ENCODE measurements around the gene ZMYM5. TPM values are rescaled to one million over a fixed set of nuclear protein-coding genes. Genes with fewer than 3 reads are reported as not detected.
"Not testable (repeated sequence)": the region's sequence is repeated elsewhere in the genome, so short reads cannot be mapped to it uniquely, and the experiment has no call there.

The ZMYM5 gene
- total RNA-seq, 4 donors from 2014 or later = 14.4 to 24.0 (median 19.3) TPM

GRCh38 chr13:19862481-19863313, 752 bp downstream of the ZMYM5 start:
- Histone ChIP-seq H3K36me3 (peaks cover 0 to 12% (median 0%) of the 10 kb centered on the region in 3 donors), H3K27me3 (no peaks in the 10 kb centered on the region), H3K4me3 (peak overlapping the region; percentile 66 to 94 (median 80)), H3K9me3 (no peaks in the 10 kb centered on the region), H3K27ac (peak overlapping the region; percentile 89 to 99 (median 94)), H3K4me1 (peaks cover 0 to 37% (median 7%) of the 10 kb centered on the region in 4 donors)
- TF ChIP-seq POLR2A (IDR thresholded peaks at IDR 0.05) = no peak
- peak in 1 of 2 donors; percentile 25 for TF ChIP-seq EP300 (IDR thresholded peaks at IDR 0.05)
- TF ChIP-seq CTCF (IDR thresholded peaks at IDR 0.05) = peak in 1 of 5 experiments; percentile 6
- DNase-seq (ENCODE audit: low spot score in 2 of 2) = peak in 1 of 2 donors; percentile 24
- WGBS, 2 donors = 0 to 1% methylated on average over 39 to 44 of the region's 66 CpGs

GRCh38 chr13:19861762-19862161, 1.7 kb downstream of the ZMYM5 start:
- Histone ChIP-seq H3K27me3 (no peaks in the 10 kb centered on the region), H3K9me3 (no peaks in the 10 kb centered on the region), H3K36me3 (peaks cover 0 to 12% (median 0%) of the 10 kb centered on the region in 3 donors), H3K4me3 (peak overlapping the region in 3 of 4 donors; percentile 76 to 94 (median 84)), H3K4me1 (peaks cover 0 to 37% (median 7%) of the 10 kb centered on the region in 4 donors), H3K27ac (peak overlapping the region; percentile 89 to 99 (median 94))
- no peak for DNase-seq (ENCODE audit: low spot score in 2 of 2)
- no peak for TF ChIP-seq EP300 (IDR thresholded peaks at IDR 0.05)
- WGBS, 2 donors = 4 to 6% methylated on average over 4 of the region's 4 CpGs

- DNase-seq (ENCODE audit: low spot score in 2 of 2) = no peak
- WGBS, 2 donors = 51 to 58% methylated on average over 4 of the region's 4 CpGs
- H3K9me3 ChIP-seq = no peaks in the 10 kb centered on the region
- peak overlapping the region in 2 of 4 donors; percentile 13 to 94 for H3K4me3 ChIP-seq
- H3K4me1 ChIP-seq = peaks cover 0 to 37% (median 7%) of the 10 kb centered on the region in 4 donors
- peak overlapping the region in 2 of 4 donors; percentile 93 to 99 for H3K27ac ChIP-seq
- H3K36me3 ChIP-seq = peaks cover 0 to 12% (median 0%) of the 10 kb centered on the region in 3 donors
- H3K27me3 ChIP-seq = no peaks in the 10 kb centered on the region
- TF ChIP-seq POLR2A (IDR thresholded peaks at IDR 0.05) = no peak
- no peak for TF ChIP-seq EP300 (IDR thresholded peaks at IDR 0.05)
- no peak for TF ChIP-seq CTCF (IDR thresholded peaks at IDR 0.05)
Observed at GRCh38 chr13:19860884-19861655, 2.4 kb downstream of the ZMYM5 start.

- not testable (repeated sequence) for H3K27ac ChIP-seq; H3K9me3 ChIP-seq; H3K4me3 ChIP-seq; H3K27me3 ChIP-seq; DNase-seq (ENCODE audit: low spot score in 2 of 2)
- Histone ChIP-seq H3K4me1 (peaks cover 0 to 35% (median 7%) of the 10 kb centered on the region in 4 donors), H3K36me3 (peaks cover 0 to 31% (median 0%) of the 10 kb centered on the region in 3 donors)
- 94 to 97% methylated on average over 2 of the region's 2 CpGs for WGBS, 2 donors
Observed at GRCh38 chr13:19857637-19858036, 5.8 kb downstream of the ZMYM5 start.

- H3K4me3 ChIP-seq = no peak overlapping the region
- 83% methylated on average over 1 of the region's 1 CpG for WGBS, 2 donors
- H3K36me3 ChIP-seq = peaks cover 0 to 55% (median 0%) of the 10 kb centered on the region in 3 donors
- no peaks in the 10 kb centered on the region for H3K27me3 ChIP-seq
- peaks cover 0 to 15% (median 0%) of the 10 kb centered on the region in 4 donors for H3K4me1 ChIP-seq
- no peak for TF ChIP-seq CTCF (IDR thresholded peaks at IDR 0.05)
- TF ChIP-seq EP300 (IDR thresholded peaks at IDR 0.05) = no peak
- no peak for TF ChIP-seq POLR2A (IDR thresholded peaks at IDR 0.05)
- H3K9me3 ChIP-seq = no peaks in the 10 kb centered on the region
- H3K27ac ChIP-seq = no peak overlapping the region
- DNase-seq (ENCODE audit: low spot score in 2 of 2) = no peak
Observed at GRCh38 chr13:19852766-19853165, 10.7 kb downstream of the ZMYM5 start.

Data from tibial nerve (tissue), 4 donors.